HG03108 (cell line): ENCODE measurements around the gene FANK1.

Experiments used
- ATAC-seq: cut with Tn5 transposase; IDR thresholded peaks from one replicate; pipeline ENCODE4 v1.9.1; 2021; ENCODE audit warnings: moderate library complexity; ENCODE audit not compliant: unreplicated experiment

Gene FANK1

DNA sequence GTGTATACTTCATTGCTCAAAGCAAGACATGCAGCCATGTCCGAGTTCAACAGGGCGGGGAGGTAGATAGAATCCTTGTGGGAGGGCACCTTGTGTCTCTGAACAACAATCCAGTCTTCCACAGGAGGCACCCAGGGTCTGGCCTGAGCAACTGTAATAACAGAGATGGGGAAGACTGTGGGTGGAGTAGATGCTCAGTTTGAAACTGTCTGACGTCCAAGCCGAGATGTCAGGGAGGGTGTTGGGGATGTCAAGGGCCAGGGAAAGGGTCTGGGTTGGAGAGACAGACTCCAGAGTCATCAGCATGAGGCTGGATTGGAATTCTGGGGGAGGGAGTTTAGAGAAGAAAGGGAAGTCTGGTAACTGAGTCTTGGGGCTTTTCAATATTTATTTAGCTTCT, 88.0 kb downstream of the FANK1 start:
- ATAC-seq, result no peak

- ATAC-seq, result no peak
These were observed 88.6 kb downstream of the FANK1 start for GRCh38 chr10:125984865-125985495.

GRCh38 chr10:125985557-125986240, 89.3 kb downstream of the FANK1 start:
- no peak for ATAC-seq

GRCh38 chr10:125989791-125990190, 93.4 kb downstream of the FANK1 start:
- no peak for ATAC-seq

GRCh38 chr10:125990974-125991373, 94.6 kb downstream of the FANK1 start:
- no peak for ATAC-seq

DNA sequence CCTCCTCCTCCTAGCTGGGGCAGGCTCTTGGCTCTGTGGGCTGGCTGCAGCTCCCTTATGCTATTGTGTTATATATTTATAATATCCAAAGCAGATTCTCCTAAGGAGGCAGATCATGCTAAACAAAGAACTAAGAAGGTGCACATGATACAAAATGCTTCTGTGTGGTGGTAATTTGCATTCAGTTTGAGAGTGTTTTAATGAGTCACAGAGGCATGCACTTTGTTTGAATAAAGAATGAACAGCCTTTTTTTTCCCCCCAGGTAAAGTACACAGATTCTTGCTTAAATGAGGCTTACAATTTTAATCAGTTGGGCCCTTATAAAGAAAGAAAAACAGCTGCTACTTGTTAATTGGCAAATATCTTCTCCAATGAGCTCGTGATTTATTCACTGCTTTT, 95.0 kb downstream of the FANK1 start:
- no peak for ATAC-seq

- no peak for ATAC-seq
These were observed 95.9 kb downstream of the FANK1 start for GRCh38 chr10:125992254-125992653.

DNA sequence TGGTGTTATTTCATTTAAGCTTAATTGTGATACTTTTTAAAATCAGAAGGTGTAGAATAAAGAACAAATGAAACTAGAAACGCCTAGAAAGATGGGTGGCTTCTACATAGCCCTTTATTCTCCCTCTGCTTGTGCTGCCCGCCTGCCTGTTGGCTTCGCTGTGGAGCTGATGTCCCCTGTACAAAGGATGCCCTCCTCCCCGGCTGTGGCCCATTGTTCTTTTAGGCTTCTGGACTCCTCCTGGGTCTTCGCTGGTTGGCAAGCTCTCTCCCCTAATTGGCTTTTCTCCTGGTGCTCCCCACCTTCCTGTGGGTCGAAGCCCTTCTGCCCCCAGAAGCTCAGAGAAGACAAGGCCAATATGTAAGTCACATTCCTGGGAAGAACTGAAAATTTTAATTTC, 98.2 kb downstream of the FANK1 start:
- ATAC-seq, result no peak

DNA sequence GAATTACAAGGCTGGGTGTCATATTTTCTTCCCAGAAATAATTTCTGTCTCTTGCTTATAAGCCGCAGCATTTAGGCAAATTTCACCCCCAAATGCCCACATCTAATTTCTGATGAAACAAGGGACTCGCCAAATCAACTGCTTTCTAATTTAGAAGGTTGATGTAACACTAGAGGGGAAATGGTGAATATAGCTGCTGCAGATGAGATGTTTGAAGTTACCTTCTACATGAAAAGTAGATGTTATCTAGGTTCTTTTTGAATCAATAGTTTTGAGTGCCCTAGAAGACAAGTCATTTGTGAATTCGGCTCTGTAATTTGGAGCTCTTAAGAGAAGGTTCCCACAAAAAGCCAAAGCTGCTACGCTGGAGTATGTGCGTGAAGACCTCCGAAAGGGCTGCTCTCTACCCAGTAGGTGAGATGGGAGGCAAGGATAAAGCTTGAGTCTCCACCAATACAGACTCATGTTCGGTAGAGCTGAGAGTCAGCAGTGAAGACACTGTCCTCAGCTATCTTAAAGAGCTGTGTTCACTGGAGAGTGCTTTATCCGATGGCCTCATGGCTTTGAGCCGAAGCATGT, 99.5 kb downstream of the FANK1 start:
- ATAC-seq, result no peak

GRCh38 chr10:125997586-125997985, 101.2 kb downstream of the FANK1 start:
- no peak for ATAC-seq

DNA sequence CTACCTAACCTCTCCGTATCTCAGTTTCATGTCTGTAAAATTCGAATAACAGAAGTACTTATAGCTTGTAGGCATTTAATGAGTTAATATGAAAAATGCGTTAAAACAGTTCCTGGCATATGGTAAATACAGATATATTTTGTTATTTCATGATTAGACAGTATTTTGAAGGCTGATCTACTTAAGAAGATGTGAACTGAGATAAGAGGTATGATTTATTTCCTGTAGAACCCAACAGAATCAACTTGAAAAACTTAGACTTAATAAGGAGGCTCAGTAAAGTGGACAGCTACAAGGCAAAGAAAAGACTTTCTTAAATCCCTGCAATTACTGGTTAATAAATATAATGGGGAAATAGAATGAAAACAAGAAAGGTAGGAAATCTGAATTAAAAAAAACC, 103.3 kb downstream of the FANK1 start:
- ATAC-seq, result no peak

GRCh38 chr10:126001576-126001975, 105.2 kb downstream of the FANK1 start:
- no peak for ATAC-seq

DNA sequence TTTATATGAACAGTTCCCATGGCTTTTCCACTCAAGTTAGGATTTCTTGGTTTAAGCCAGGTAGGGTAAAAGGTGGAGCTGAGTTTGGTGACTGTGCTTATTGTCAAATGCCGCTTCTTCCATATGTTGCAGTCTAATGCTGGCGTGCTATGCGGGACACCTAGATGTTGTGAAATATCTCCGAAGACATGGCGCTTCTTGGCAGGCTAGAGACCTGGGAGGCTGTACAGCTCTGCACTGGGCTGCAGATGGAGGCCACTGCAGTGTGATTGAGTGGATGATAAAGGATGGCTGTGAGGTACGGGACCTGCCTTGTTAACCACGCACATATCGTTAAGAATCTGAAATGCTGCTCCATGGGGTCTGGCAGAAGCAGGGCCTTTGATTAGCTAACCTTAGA, 108.4 kb downstream of the FANK1 start:
- ATAC-seq, result no peak

GRCh38 chr10:126006264-126006663, 109.9 kb downstream of the FANK1 start:
- ATAC-seq, result no peak

DNA sequence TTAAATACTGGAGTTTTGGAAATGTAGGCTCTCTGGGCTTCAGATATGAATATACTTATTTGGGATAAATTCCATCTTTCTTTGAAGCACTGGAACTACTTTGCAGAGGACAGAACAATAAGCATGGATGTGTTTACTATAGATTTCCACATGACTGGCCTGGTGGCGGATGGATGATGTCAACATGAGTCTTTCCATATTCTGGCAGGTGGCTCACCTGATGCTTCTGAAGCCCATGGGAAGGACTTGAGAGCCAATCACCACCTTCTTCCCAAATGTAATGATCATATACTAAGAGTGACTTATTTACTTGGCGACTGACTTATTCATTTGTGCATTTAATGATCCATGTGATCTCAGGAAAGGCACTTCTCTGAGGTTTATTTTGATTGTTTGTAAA, 110.5 kb downstream of the FANK1 start:
- no peak for ATAC-seq

- no peak for ATAC-seq
These were observed 113.3 kb downstream of the FANK1 start for GRCh38 chr10:126009650-126010049.

- no peak for ATAC-seq
These were observed 115.6 kb downstream of the FANK1 start for GRCh38 chr10:126011995-126012394.

GRCh38 chr10:126012485-126012884, 116.1 kb downstream of the FANK1 start:
- no peak for ATAC-seq

- ATAC-seq, result no peak
These were observed 117.3 kb downstream of the FANK1 start for GRCh38 chr10:126013489-126014281.

GRCh38 chr10:126014309-126014708, 117.9 kb downstream of the FANK1 start:
- ATAC-seq, result no peak

DNA sequence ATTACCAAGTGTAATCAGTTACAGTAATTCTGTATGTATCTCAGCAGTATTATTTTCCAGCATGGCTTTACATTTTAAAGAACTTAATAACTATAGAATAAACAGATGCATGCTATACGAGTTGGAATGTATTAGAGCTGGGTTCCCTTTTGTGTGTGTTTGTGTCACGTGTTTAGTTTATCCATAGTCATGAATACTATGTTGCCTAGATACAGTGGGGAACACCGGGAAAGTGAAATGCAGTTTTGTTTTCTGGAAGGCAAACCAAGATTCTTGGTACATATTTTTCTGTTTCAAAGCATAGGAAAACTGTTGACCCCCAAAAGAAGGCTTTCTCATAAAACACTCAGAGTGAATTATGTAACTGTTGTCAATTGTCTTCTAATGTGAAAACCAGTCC, 119.0 kb downstream of the FANK1 start:
- ATAC-seq, result no peak
